Breast epithelium (tissue), 4 donors: ENCODE data around the gene MBP. TPM values are rescaled to one million over a fixed set of nuclear protein-coding genes. Genes with fewer than 3 reads are reported as not detected.

Experiments used
- DNase-seq, 2 donors: peaks; one replicate each; pipeline ENCODE4 v3.0.0-alpha.2; 2019; ENCODE audit warnings: low spot score in 2 of 2
- H3K27ac ChIP-seq, 2 donors: fragments of 200-600 bp; sonication (generic) in 1 of 2; one replicate each; pipeline ENCODE4 v1.5.1; 2016 to 2019; ENCODE audit warnings: mild to moderate bottlenecking in 1 of 2
- H3K27me3 ChIP-seq, 2 donors: fragments of 200-600 bp; sonication (generic) in 1 of 2; one replicate each; pipeline versions ENCODE4 v1.5.1 to v1.6.0; 2017 to 2019; ENCODE audit warnings: control low read depth in 1 of 2, mild to moderate bottlenecking in 1 of 2
- H3K36me3 ChIP-seq: fragments of 200-600 bp; one replicate; pipeline ENCODE4 v1.5.1; 2019
- H3K4me1 ChIP-seq, 2 donors: fragments of 200-600 bp; sonication (generic); one replicate each; pipeline ENCODE4 v1.5.1; 2016 to 2019; ENCODE audit warnings: control low read depth in 1 of 2
- H3K4me3 ChIP-seq, 3 donors: fragments of 200-600 bp; sonication (generic); 1 replicate in 2 of 3; 2 replicates in 1 of 3; pipeline ENCODE4 v1.5.1; 2016 to 2019; ENCODE audit warnings: mild to moderate bottlenecking in 3 of 3, moderate library complexity in 2 of 3
- H3K9me3 ChIP-seq, 2 donors: fragments of 200-600 bp; sonication (generic) in 1 of 2; one replicate each; pipeline ENCODE4 v1.5.1; 2016 to 2019; ENCODE audit warnings: control low read depth in 1 of 2
- POLR2A ChIP-seq: fragments of 450-650 bp; IDR thresholded peaks from one replicate; pipeline ENCODE4 v1.6.1; 2016; ENCODE audit warnings: antibody characterized with exemption, mild to moderate bottlenecking, moderate library complexity
- POLR2AphosphoS5 ChIP-seq, 3 donors: sonication (generic); formaldehyde crosslinking; IDR thresholded peaks; one replicate each; pipeline ENCODE4 v1.6.1; 2017; ENCODE audit warnings: antibody characterized with exemption in 3 of 3
- intact Hi-C: fragments of 100-400 bp; cut with DNase I; formaldehyde crosslinking; loops from one replicate; pipeline ENCODE4 v1.15.1; 2023; ENCODE audit warnings: low total_unique reads
- total RNA-seq, 3 donors: library from RNA; depleted of rRNA; stranded (reverse); fragments of >200 nt; gene quantifications; one replicate each; pipeline ENCODE4 v1.1.0, GENCODE V29; 2016
- TF ChIP-seq, protein P1 (sequence below), 3 donors: fragments of 450-650 bp; IDR thresholded peaks; one replicate each; pipeline ENCODE4 v1.5.1; 2016 to 2017; ENCODE audit warnings: antibody characterized with exemption in 3 of 3, mild to moderate bottlenecking in 3 of 3, moderate library complexity in 3 of 3

The MBP gene
- total RNA-seq, 3 donors from 2014 or later, result 27.2 to 46.2 (median 32.4) TPM

- TF ChIP-seq POLR2A (no peak), POLR2AphosphoS5 (IDR thresholded peaks at IDR 0.05) (no peak)
- TF ChIP-seq, protein P1, sequence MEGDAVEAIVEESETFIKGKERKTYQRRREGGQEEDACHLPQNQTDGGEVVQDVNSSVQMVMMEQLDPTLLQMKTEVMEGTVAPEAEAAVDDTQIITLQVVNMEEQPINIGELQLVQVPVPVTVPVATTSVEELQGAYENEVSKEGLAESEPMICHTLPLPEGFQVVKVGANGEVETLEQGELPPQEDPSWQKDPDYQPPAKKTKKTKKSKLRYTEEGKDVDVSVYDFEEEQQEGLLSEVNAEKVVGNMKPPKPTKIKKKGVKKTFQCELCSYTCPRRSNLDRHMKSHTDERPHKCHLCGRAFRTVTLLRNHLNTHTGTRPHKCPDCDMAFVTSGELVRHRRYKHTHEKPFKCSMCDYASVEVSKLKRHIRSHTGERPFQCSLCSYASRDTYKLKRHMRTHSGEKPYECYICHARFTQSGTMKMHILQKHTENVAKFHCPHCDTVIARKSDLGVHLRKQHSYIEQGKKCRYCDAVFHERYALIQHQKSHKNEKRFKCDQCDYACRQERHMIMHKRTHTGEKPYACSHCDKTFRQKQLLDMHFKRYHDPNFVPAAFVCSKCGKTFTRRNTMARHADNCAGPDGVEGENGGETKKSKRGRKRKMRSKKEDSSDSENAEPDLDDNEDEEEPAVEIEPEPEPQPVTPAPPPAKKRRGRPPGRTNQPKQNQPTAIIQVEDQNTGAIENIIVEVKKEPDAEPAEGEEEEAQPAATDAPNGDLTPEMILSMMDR (IDR thresholded peaks at IDR 0.05), result no peak
- Histone ChIP-seq H3K4me3 (no peak overlapping the region), H3K9me3 (no peaks in the 10 kb centered on the region), H3K27ac (no peak overlapping the region), H3K27me3 (no peaks in the 10 kb centered on the region), H3K36me3 (no peaks in the 10 kb centered on the region), H3K4me1 (no peaks in the 10 kb centered on the region)
- no peak for DNase-seq
- intact Hi-C loops, result no loop called here
Measured at GRCh38 chr18:77031662-77032061, 100.9 kb downstream of the MBP start.

- intact Hi-C loops, result loop anchor here (1.0 kb wide), 1 partner anchor 42 kb away; no protein-coding TSS in a partner anchor
- no peak for TF ChIP-seq POLR2AphosphoS5 (IDR thresholded peaks at IDR 0.05)
- no peak for TF ChIP-seq POLR2A
- no peak overlapping the region for H3K27ac ChIP-seq
Measured at GRCh38 chr18:77030201-77030600, 102.4 kb downstream of the MBP start.

GRCh38 chr18:77025831-77026363, 106.7 kb downstream of the MBP start:
- intact Hi-C loops, result no loop called here
- H3K27ac ChIP-seq, result no peak overlapping the region

More at GRCh38 chr18:77030201-77030600, 102.4 kb downstream of the MBP start:
- Histone ChIP-seq H3K36me3 (no peaks in the 10 kb centered on the region), H3K4me1 (no peaks in the 10 kb centered on the region), H3K27me3 (no peaks in the 10 kb centered on the region), H3K9me3 (no peaks in the 10 kb centered on the region), H3K4me3 (no peak overlapping the region)
- DNase-seq, result no peak

GRCh38 chr18:77025123-77025522, 107.5 kb downstream of the MBP start:
- no peak for TF ChIP-seq POLR2AphosphoS5 (IDR thresholded peaks at IDR 0.05)
- TF ChIP-seq, protein P1 (IDR thresholded peaks at IDR 0.05), result no peak
- TF ChIP-seq POLR2A, result no peak
- no peak overlapping the region for H3K4me3 ChIP-seq
- no peaks in the 10 kb centered on the region for H3K36me3 ChIP-seq
- H3K27me3 ChIP-seq, result no peaks in the 10 kb centered on the region
- intact Hi-C loops, result no loop called here
- DNase-seq, result no peak
- no peaks in the 10 kb centered on the region for H3K9me3 ChIP-seq
- no peaks in the 10 kb centered on the region for H3K4me1 ChIP-seq
- H3K27ac ChIP-seq, result no peak overlapping the region

More at GRCh38 chr18:77025831-77026363, 106.7 kb downstream of the MBP start:
- no peaks in the 10 kb centered on the region for H3K36me3 ChIP-seq
- no peaks in the 10 kb centered on the region for H3K4me1 ChIP-seq
- no peak overlapping the region for H3K4me3 ChIP-seq
- H3K27me3 ChIP-seq, result no peaks in the 10 kb centered on the region
- H3K9me3 ChIP-seq, result no peaks in the 10 kb centered on the region
- TF ChIP-seq, protein P1 (IDR thresholded peaks at IDR 0.05), result no peak
- TF ChIP-seq POLR2AphosphoS5 (IDR thresholded peaks at IDR 0.05) (no peak), POLR2A (no peak)
- DNase-seq, result no peak

GRCh38 chr18:77024476-77024875, 108.1 kb downstream of the MBP start:
- DNase-seq, result no peak
- intact Hi-C loops, result no loop called here
- Histone ChIP-seq H3K4me3 (no peak overlapping the region), H3K27me3 (no peaks in the 10 kb centered on the region), H3K27ac (no peak overlapping the region), H3K9me3 (no peaks in the 10 kb centered on the region), H3K36me3 (no peaks in the 10 kb centered on the region), H3K4me1 (no peaks in the 10 kb centered on the region)
- TF ChIP-seq POLR2AphosphoS5 (IDR thresholded peaks at IDR 0.05) (no peak), POLR2A (no peak)
- TF ChIP-seq, protein P1 (IDR thresholded peaks at IDR 0.05), result no peak
